Esophagus muscularis mucosa (tissue), 4 donors: ENCODE measurements around the gene TUBE1. TPM values are rescaled to one million over a fixed set of nuclear protein-coding genes. Genes with fewer than 3 reads are reported as not detected.

Source experiments
- DNase-seq: peaks from one replicate; pipeline ENCODE4 v3.0.0-alpha.2; 2017; ENCODE audit errors: extremely low spot score
- H3K27ac ChIP-seq, 4 donors: fragments of 200-600 bp; sonication (generic); replicated peaks in 1 of 4; 1 replicate in 3 of 4; 2 replicates in 1 of 4; pipeline ENCODE4 v1.5.1; 2016 to 2019; ENCODE audit warnings: mild to moderate bottlenecking in 1 of 4
- H3K27me3 ChIP-seq, 4 donors: fragments of 200-600 bp; sonication (generic); one replicate each; pipeline versions ENCODE4 v1.5.1 to v1.6.0; 2016 to 2019
- H3K36me3 ChIP-seq, 4 donors: fragments of 200-600 bp; sonication (generic); one replicate each; pipeline ENCODE4 v1.5.1; 2016 to 2019
- H3K4me1 ChIP-seq, 4 donors: fragments of 200-600 bp; sonication (generic); one replicate each; pipeline ENCODE4 v1.5.1; 2016 to 2019
- H3K4me3 ChIP-seq, 4 donors: fragments of 200-600 bp; sonication (generic); 1 replicate in 2 of 4; 2 replicates in 2 of 4; pipeline ENCODE4 v1.5.1; 2016 to 2019; ENCODE audit warnings: mild to moderate bottlenecking in 4 of 4, moderate library complexity in 1 of 4
- H3K9me3 ChIP-seq, 4 donors: fragments of 200-600 bp; sonication (generic); 1 replicate in 3 of 4; 2 replicates in 1 of 4; pipeline ENCODE4 v1.5.1; 2016 to 2019
- CTCF ChIP-seq, 3 experiments: fragments of 200-600 bp in 2 of 3; fragments of 450-650 bp in 1 of 3; sonication (generic) in 2 of 3; IDR thresholded peaks; one replicate each; pipeline ENCODE4 v1.5.1; 2017 to 2019; ENCODE audit warnings: antibody characterized with exemption in 3 of 3, mild to moderate bottlenecking in 2 of 3, moderate library complexity in 1 of 3
- EP300 ChIP-seq: sonication (generic); formaldehyde crosslinking; IDR thresholded peaks from one replicate; pipeline ENCODE4 v1.6.1; 2017; ENCODE audit warnings: antibody characterized with exemption
- POLR2A ChIP-seq: fragments of 450-650 bp; IDR thresholded peaks from one replicate; pipeline ENCODE4 v1.6.1; 2017; ENCODE audit warnings: antibody characterized with exemption, moderate library complexity, mild to moderate bottlenecking, low read depth
- POLR2AphosphoS5 ChIP-seq, 2 donors: sonication (generic); formaldehyde crosslinking; IDR thresholded peaks; one replicate each; pipeline ENCODE4 v1.6.1; 2017; ENCODE audit warnings: antibody characterized with exemption in 2 of 2
- WGBS: methylation state at CpG from one replicate; pipeline ENCODE4 v1.1.5; 2018; 5-methylcytosine and 5-hydroxymethylcytosine counted together
- intact Hi-C: fragments of 100-400 bp; cut with DNase I; formaldehyde crosslinking; loops from one replicate; pipeline ENCODE4 v1.15.1; 2023
- total RNA-seq, 4 donors: library from RNA; depleted of rRNA; stranded (reverse); fragments of >200 nt; gene quantifications; one replicate each; pipeline versions ENCODE4 v1.1.0 to v1.2.1, GENCODE V29; 2016

The TUBE1 gene
- total RNA-seq, 4 donors from 2014 or later, result 15.6 to 35.3 (median 20.3) TPM

GRCh38 chr6:112029045-112029822 is 58.0 kb downstream of the TUBE1 start:
- no peak overlapping the region for H3K4me3 ChIP-seq
- H3K36me3 ChIP-seq, result no peaks in the 10 kb centered on the region
- intact Hi-C loops, result no loop called here
- H3K9me3 ChIP-seq, result no peaks in the 10 kb centered on the region
- 88% methylated on average over 13 of the region's 15 CpGs for WGBS
- TF ChIP-seq CTCF (IDR thresholded peaks at IDR 0.05) (peak; percentile 44 to 59 (median 49)), POLR2A (no peak)
- no peaks in the 10 kb centered on the region for H3K27me3 ChIP-seq
- no peak for DNase-seq
- peaks cover 0 to 16% (median 8%) of the 10 kb centered on the region in 4 donors for H3K4me1 ChIP-seq
- H3K27ac ChIP-seq, result peak overlapping the region in 1 of 4 donors; percentile 38

GRCh38 chr6:112027942-112028674 is 59.2 kb downstream of the TUBE1 start:
- 79% methylated on average over 3 of the region's 3 CpGs for WGBS

GRCh38 chr6:112026933-112027332 is 60.3 kb downstream of the TUBE1 start:
- WGBS, result 90% methylated on average over 4 of the region's 4 CpGs
- no peak for DNase-seq
- Histone ChIP-seq H3K4me3 (no peak overlapping the region), H3K36me3 (no peaks in the 10 kb centered on the region), H3K27me3 (no peaks in the 10 kb centered on the region), H3K27ac (no peak overlapping the region), H3K4me1 (peaks cover 0 to 17% (median 12%) of the 10 kb centered on the region in 4 donors), H3K9me3 (peaks cover 0 to 4% (median 0%) of the 10 kb centered on the region in 4 donors)
- TF ChIP-seq POLR2AphosphoS5 (IDR thresholded peaks at IDR 0.05), result no peak
- TF ChIP-seq EP300, result no peak
- TF ChIP-seq POLR2A, result no peak
- no peak for TF ChIP-seq CTCF (IDR thresholded peaks at IDR 0.05)
- intact Hi-C loops, result no loop called here

More at GRCh38 chr6:112027942-112028674, 59.2 kb downstream of the TUBE1 start:
- no peak overlapping the region for H3K4me3 ChIP-seq
- no peak for TF ChIP-seq CTCF (IDR thresholded peaks at IDR 0.05)
- no peak for TF ChIP-seq POLR2AphosphoS5 (IDR thresholded peaks at IDR 0.05)
- no peak for TF ChIP-seq POLR2A
- TF ChIP-seq EP300, result no peak
- H3K9me3 ChIP-seq, result peaks cover 0 to 4% (median 0%) of the 10 kb centered on the region in 4 donors
- no peaks in the 10 kb centered on the region for H3K27me3 ChIP-seq
- no peak overlapping the region for H3K27ac ChIP-seq
- H3K36me3 ChIP-seq, result no peaks in the 10 kb centered on the region
- peaks cover 0 to 16% (median 8%) of the 10 kb centered on the region in 4 donors for H3K4me1 ChIP-seq
- no peak for DNase-seq
- intact Hi-C loops, result no loop called here

GRCh38 chr6:112024464-112024863 is 62.8 kb downstream of the TUBE1 start:
- H3K36me3 ChIP-seq, result no peaks in the 10 kb centered on the region
- H3K9me3 ChIP-seq, result peaks cover 0 to 4% (median 0%) of the 10 kb centered on the region in 4 donors
- WGBS, result 98% methylated on average over 4 of the region's 4 CpGs

GRCh38 chr6:112022749-112023148 is 64.5 kb downstream of the TUBE1 start:
- Histone ChIP-seq H3K27me3 (no peaks in the 10 kb centered on the region), H3K27ac (no peak overlapping the region), H3K9me3 (peaks cover 0 to 4% (median 0%) of the 10 kb centered on the region in 4 donors), H3K4me3 (no peak overlapping the region), H3K36me3 (no peaks in the 10 kb centered on the region), H3K4me1 (peaks cover 11 to 34% (median 30%) of the 10 kb centered on the region in 4 donors)
- intact Hi-C loops, result no loop called here
- TF ChIP-seq EP300 (no peak), CTCF (IDR thresholded peaks at IDR 0.05) (no peak), POLR2A (no peak), POLR2AphosphoS5 (IDR thresholded peaks at IDR 0.05) (no peak)
- DNase-seq, result no peak

More at GRCh38 chr6:112024464-112024863, 62.8 kb downstream of the TUBE1 start:
- no peak for DNase-seq
- H3K4me3 ChIP-seq, result no peak overlapping the region
- peaks cover 2 to 18% (median 14%) of the 10 kb centered on the region in 4 donors for H3K4me1 ChIP-seq
- no peaks in the 10 kb centered on the region for H3K27me3 ChIP-seq
- TF ChIP-seq POLR2A (no peak), EP300 (no peak)
- H3K27ac ChIP-seq, result no peak overlapping the region
- intact Hi-C loops, result no loop called here
